C4-2B (cell line): ENCODE measurements around the gene HK2.

Source experiments
- CTCF ChIP-seq: fragments of 450-650 bp; conservative IDR thresholded peaks from 2 replicates; pipeline ENCODE4 v1.5.1; 2017; ENCODE audit warnings: mild to moderate bottlenecking
- ZFX ChIP-seq: fragments of 450-650 bp; IDR thresholded peaks from 2 replicates; pipeline ENCODE4 v1.6.1; 2017

DNA sequence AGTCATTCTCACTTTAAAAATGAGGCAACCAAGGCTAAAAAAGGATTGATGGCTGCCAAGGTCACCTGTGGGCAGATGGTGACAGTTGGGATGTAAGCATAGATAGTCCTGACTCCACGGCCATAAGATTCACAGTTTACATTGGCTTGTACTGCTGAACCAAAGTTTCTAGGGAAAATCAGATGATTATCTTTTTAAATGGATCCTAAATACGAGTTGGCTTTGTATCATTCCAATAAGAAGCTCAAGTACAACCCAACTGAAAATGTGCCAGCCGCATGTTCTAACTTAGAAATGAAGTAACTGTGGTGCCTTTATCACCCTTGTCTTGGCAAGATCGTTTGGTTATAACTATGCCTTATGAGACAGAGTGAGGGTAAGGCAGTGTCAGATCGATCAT, 27.6 kb downstream of the HK2 start:
- no peak for TF ChIP-seq CTCF
- no peak for TF ChIP-seq ZFX
